HG03571 (cell line): Measurements from ENCODE around the gene C2.

Experiments
- ATAC-seq: cut with Tn5 transposase; IDR thresholded peaks from one replicate; pipeline ENCODE4 v1.9.1; 2021; ENCODE audit not compliant: unreplicated experiment

C2 gene

GRCh38 chr6:31927242-31927862 lies at the start of gene C2:
C2 (plus strand) TSS chr6:31927717; CDS start chr6:31927753, 36 bp downstream.
- ATAC-seq: no peak

DNA sequence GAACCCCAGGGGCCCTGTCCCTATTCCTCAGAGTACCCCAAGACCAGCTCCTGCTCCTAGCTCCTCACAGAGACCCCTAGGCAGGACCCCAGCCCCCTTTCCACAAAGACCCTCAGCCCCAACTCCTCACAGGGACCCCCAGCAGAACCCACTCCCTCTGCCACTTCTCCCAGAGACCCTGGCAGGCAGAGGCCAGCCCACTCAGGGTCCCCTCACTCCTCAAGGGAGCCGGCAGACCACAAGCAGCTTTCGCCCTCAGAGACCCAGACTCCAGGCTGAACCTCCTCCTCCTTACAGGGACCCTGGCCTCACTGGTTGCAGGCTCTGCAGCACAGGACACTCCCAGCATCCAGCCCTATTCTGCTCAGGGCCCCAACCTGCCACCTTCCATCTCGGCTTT lies 49.3 kb upstream of the C2 start:
- ATAC-seq: no peak

- ATAC-seq: no peak
These were observed 48.8 kb upstream of the C2 start, which contains the start of gene SLC44A4 for GRCh38 chr6:31878726-31879125. SLC44A4 (minus strand) TSS chr6:31878997; CDS start chr6:31878980, 17 bp downstream.

DNA sequence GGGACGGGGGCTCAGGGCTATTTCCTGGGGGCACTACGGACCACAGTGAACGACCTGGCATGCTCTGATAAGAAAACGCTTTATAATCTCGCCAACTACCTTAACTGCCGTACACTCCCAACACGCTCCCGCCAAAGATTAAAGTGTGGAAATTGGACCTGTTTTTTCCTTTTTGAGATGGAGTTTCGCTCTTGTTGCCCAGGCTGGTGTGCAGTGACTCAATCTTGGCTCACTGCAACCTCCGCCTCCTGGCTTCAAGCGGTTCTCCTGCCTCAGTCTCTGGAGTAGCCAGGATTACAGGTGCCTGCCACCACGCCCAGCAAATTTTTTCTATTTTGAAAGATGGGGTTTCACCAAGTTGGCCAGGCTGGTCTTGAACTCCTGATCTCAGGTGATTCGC lies 48.4 kb upstream of the C2 start:
- no peak for ATAC-seq

DNA sequence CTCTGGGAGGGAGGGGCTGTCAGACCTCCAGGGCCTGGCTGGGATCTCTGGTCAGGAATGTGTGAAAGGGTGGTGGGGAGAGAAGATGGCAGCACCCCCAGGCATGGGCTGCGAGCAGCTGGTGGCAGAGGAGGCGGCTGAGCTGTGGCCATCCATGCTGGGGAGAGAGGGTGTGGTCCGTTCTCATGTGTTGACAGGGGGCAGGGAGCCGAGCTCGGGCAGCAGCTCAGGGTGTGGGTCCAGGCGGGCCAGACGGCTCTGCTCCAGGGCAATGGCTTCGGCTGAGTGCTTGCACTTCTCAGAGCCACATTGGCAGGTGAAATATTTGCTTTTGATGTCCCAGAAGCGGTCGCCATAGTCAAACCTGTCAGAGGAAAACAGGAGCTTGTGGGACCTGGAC lies 47.6 kb upstream of the C2 start:
- no peak for ATAC-seq

DNA sequence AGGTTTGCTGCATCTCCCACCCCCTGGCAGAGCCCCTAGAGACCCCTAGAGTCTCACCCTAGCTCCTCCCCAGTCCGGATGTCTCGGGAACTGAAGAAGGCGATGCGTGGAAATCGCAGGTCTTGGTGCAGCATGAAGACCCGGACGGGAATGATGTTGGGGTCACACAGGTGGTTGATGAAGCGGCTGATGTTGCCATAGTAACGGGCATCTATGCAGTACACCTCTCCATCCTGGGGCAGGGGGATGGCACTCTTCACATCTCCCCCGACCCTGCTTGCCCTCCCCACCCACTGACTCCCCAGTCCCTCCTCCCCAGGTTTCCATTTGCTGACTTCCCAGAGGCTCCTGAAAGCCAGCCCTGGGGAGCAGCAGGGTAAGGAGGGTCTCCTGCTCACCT lies 46.9 kb upstream of the C2 start:
- no peak for ATAC-seq

- no peak for ATAC-seq
These were observed 46.2 kb upstream of the C2 start for GRCh38 chr6:31881136-31881859.

DNA sequence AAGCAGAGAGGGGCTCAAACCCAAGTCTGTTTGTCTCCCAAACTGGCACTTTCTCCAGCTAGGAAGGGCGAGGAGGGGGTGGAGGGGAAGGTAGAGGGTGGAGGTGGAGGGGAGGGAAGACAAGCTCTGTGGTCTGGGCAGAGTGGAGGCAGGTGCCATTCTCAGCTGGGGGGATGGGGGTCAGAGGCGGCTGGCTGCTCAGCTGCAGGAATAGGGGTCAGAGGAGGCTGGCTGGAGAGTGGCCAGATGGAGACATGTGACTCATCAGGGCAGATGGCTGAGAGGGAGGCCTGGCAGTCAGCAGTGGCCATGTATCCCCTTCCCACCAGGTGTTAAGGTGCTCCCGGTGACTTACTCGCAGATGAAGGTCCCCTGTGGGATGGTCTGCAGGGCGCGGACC lies 45.2 kb upstream of the C2 start:
- no peak for ATAC-seq

DNA sequence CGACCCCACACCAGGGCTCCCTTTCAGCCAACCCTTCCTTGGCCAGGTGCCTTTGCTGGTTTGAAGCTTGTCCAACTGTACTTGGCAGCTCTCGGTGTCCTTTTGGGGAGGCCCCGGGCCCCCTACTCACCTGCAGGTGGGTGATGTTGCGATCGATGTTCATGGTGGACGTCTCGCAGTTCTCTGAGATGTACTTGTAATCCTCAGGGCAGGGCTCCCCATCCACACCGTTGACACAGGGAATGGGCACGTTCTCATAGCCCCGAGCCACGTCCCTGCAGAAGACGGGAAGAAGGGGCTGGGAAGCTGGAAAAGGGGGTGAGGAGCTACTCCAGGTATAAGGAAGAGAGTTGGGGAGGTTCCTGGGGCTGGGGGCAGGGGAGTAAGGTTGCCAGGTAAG lies 43.8 kb upstream of the C2 start:
- no peak for ATAC-seq

GRCh38 chr6:31884528-31885035 lies 42.9 kb upstream of the C2 start:
- ATAC-seq: no peak

DNA sequence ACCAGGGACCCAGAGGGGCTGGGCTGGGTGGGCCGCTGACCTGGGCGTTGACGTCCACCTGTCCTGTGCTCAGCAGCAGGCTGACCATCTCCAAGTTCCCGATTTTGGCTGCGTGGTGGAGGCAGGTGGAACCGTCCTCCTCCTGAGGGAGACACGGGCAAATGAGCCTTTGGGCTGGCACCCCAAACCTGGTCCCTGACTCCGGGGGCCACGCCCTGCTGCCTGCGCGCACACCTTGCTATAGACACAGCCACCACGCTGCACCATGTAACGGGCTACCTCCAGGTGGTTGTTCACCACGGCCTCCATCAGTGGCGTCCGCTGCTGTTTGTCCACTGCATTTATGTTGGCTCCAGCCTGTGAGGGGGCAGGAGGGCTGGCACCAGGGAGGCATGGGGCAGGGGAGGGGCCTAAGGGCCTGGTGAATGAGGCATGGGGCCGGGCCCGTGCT lies 41.0 kb upstream of the C2 start:
- no peak for ATAC-seq

DNA sequence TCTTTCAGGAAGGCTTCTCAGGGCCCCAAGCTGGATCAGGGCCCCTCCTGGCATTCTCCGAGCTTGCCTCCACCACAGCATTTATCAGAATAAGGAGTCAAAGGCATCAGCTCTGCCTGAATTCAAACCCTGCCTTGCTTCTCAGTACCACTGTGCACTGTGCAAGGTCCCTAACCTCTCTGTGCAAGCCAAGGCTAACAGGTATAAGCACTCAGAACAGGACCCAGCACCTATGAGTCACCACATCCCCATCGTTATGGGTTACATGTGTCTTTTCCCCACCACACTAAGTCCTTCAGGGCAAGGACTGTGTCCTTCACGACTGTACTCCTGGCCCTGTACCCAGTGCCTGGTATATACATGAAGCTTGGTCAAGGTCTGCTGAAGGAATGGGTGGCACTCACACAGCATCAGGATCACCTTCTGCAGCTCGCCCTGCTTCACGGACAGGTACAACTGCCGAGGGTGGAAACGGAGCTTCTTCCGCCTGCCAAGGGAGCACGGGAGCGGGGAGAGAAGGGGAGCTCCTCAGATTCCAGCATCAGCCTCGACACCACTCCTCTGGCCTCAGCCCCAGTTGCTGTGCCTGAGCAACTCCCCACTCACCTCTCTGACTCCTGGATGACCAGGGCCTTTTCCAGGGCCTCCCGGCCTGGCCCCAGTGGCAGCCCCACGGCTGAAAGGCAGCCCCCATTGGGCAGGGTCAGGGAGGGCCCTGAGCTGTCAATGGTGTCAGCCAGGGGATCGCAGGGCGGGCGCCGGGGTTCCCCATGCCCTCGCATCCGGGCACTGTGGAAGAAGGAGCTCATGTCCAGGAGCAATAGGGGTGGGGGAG lies 40.1 kb upstream of the C2 start:
- no peak for ATAC-seq

DNA sequence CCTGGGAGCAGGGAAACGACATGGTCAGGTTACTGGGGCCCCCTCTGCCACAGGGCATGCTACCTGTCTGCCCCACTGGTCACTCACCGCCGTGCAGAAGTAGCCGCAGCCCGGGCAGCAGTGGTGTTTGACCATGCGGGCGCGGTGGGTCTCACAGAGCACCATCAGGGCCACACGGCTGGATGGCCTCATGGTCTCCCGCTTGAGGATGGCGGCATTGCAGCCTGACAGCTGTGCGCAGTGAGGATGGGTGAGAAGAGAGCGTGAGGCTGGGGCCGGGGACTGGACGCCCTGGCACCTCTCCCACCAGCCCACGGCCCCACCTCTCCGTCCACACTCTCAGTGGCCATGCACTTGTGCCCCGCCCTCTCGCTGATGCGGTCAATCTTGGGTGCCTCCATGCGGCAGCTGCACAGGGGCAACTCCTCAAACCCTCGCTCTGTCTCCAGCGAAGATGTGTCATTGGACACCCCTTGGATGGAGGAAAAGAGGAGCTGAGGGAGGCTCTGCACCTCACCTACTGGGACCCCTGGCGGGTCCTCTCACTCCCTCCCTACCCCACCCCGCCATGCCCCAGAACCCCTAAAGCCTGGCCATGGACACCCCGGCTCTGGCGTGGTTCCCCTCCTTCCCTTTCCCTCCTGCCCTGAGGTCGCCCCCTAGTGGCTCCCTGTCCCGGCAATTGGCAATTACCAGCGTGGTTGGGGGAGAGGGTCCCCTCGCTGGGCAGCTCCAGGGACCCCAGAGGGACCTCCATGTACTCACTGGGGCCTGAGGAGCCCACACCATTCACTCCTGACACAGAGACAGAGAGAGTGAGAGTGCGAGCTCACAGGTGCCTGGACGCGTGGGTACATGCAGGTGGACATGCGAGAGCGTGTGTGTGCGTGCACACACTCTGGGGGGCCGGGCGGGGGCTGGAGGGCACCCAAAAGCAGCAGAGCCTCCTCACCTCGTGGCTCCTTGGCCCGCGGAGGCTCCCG lies 39.0 kb upstream of the C2 start:
- no peak for ATAC-seq

- ATAC-seq: no peak
These were observed 38.1 kb upstream of the C2 start for GRCh38 chr6:31889331-31889972.

GRCh38 chr6:31892821-31893220 lies 34.7 kb upstream of the C2 start:
- ATAC-seq: no peak

DNA sequence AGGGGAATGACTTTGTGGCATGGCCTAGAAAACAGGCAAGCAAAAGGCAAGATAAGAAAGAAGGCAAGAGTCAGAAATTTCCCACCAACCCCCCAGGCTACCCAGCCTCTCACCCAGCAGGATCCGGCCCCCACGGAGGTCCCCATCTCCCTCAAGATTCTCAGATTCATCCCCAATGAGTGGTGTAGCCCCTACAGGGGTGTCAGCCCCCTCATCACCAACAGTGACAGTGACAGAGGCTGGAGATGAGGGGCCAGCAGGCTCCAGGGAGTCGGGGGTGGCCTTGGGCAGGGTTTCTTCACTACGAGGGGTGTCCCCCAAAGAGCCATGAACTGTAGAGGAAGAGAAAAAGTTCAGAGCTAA lies 31.0 kb upstream of the C2 start:
- ATAC-seq: no peak

DNA sequence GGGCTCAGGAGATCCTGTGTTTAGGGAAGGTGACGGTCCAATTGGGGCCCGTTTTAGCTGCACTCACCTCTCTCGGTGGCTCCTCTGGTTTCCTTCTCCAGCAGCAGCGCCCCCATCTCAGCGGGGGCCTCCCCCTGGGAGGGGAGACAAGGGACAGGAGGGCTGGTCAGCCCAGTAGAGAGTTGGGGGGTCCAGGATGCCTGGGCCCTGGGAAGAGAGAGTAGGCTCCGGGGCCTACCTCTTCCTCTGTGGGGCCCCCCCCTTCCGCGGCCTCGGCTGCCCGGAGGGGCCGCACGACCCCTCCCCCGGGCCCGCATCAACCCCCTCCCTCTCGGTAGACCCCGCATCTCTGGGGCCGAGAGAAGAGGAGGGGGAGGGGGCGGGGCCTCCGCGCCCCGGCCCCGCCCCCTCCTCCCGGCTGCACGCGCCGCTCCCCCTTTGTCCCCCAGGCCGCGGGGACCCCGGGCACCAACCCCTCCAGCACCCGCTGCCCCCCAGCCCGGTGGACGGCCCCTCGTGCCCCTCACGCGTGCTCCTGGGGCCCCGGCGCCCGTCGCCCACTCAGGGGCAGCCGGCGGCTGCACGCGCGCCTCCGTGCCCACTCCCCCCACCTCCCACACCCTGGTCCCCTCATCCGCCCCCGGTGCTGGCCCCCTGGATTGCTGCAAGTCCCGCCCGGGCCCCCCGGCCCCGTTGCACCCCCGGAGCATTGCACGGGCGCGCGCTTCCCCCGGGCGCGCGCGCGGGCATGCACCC lies 30.5 kb upstream of the C2 start:
- no peak for ATAC-seq

DNA sequence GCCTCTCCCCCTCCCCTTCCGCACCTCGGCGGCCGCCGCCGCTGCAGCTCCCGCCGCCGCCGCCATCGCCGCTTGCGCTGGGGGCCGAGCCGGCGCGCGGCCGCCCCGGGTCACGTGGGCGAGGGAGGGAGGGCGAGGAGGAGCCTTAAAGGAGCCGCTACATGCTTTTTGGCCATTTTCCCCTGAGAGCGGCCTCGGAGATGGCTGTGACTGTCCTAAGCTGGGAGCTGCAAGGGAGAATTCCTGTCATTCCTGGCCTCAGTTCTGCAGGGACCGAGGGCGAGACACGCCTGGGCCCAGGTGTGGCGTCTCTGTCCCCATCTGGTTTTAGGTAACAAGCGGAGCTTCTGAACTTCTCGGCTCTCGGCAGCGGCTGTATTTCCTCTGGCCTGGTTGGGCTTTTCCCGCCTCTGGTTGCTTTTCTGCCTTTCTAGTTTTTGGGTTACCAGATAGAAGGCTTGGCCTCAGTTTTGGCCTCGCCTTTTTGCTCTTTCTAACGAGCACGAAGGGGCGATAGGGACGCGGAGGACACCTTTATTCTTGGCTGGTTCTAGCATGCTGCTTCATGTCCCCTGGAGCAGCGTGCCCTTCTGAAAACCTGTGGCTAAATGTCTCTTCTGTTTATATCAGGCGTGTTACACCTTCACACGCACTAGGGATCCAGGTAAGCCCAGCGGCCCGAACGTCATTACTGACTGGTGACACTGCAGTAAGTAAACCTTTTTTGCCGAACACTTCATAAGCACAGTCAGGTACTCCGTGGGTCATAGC lies 29.7 kb upstream of the C2 start, which contains the start of gene EHMT2:
EHMT2 (minus strand) TSS at position 87 of the 771 bp plus-strand sequence; CDS start at position 66, 21 bp downstream.
- ATAC-seq: peak; percentile 44
